Measurements from ENCODE around the gene NKAIN1.
A peak's percentile ranks its signal among the peaks of the same experiment; 100 is the strongest.

DNA sequence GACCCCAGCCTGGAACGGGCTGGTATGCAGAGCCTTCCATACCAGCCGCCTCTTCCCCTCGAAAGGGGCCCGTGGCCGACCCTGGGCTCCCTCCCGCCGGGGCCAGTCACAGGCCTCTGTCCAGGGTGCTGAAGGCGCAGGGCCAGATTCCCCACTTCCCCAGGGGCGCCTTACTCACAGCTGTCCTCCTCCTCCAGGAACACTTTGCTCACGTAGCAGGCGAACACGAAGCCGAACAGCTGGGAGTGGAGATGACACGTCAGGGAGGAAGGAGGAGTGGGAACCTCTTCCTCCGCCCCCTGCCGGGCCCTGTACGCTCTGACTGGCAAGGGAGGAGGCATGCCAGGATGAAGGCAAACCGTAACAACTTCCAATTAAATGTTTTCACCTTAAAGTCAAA, 57.3 kb downstream of the NKAIN1 start:
- TF ChIP-seq, protein P1, sequence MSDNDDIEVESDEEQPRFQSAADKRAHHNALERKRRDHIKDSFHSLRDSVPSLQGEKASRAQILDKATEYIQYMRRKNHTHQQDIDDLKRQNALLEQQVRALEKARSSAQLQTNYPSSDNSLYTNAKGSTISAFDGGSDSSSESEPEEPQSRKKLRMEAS (IDR thresholded peaks at IDR 0.05) = peak; percentile 58; the same call in 1 of the 2 replicates
- TF ChIP-seq EP300 (IDR thresholded peaks at IDR 0.05; ENCODE audit: borderline replicate concordance) (no peak), TAF1 (IDR thresholded peaks at IDR 0.05; ENCODE audit: low read depth) (no peak), TCF12 (IDR thresholded peaks at IDR 0.05; ENCODE audit: low read depth) (no peak), YY1 (IDR thresholded peaks at IDR 0.05; ENCODE audit: low read depth) (no peak), NFIC (IDR thresholded peaks at IDR 0.05) (no peak; the same call in 1 of the 2 replicates), CEBPB (IDR thresholded peaks at IDR 0.05) (no peak), RAD21 (IDR thresholded peaks at IDR 0.05; ENCODE audit: low read depth) (no peak; the same call in 1 of the 2 replicates), TEAD4 (IDR thresholded peaks at IDR 0.05) (peak; percentile 29; the same call in 1 of the 2 replicates), CREB1 (IDR thresholded peaks at IDR 0.05; ENCODE audit: low read depth) (no peak), FOXM1 (IDR thresholded peaks at IDR 0.05; ENCODE audit: borderline replicate concordance, low read depth) (no peak)
- TF ChIP-seq, protein P2, sequence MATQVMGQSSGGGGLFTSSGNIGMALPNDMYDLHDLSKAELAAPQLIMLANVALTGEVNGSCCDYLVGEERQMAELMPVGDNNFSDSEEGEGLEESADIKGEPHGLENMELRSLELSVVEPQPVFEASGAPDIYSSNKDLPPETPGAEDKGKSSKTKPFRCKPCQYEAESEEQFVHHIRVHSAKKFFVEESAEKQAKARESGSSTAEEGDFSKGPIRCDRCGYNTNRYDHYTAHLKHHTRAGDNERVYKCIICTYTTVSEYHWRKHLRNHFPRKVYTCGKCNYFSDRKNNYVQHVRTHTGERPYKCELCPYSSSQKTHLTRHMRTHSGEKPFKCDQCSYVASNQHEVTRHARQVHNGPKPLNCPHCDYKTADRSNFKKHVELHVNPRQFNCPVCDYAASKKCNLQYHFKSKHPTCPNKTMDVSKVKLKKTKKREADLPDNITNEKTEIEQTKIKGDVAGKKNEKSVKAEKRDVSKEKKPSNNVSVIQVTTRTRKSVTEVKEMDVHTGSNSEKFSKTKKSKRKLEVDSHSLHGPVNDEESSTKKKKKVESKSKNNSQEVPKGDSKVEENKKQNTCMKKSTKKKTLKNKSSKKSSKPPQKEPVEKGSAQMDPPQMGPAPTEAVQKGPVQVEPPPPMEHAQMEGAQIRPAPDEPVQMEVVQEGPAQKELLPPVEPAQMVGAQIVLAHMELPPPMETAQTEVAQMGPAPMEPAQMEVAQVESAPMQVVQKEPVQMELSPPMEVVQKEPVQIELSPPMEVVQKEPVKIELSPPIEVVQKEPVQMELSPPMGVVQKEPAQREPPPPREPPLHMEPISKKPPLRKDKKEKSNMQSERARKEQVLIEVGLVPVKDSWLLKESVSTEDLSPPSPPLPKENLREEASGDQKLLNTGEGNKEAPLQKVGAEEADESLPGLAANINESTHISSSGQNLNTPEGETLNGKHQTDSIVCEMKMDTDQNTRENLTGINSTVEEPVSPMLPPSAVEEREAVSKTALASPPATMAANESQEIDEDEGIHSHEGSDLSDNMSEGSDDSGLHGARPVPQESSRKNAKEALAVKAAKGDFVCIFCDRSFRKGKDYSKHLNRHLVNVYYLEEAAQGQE (IDR thresholded peaks at IDR 0.05; ENCODE audit: low read depth) = peak; percentile 99
- TF ChIP-seq, protein P3, sequence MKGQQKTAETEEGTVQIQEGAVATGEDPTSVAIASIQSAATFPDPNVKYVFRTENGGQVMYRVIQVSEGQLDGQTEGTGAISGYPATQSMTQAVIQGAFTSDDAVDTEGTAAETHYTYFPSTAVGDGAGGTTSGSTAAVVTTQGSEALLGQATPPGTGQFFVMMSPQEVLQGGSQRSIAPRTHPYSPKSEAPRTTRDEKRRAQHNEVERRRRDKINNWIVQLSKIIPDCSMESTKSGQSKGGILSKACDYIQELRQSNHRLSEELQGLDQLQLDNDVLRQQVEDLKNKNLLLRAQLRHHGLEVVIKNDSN (IDR thresholded peaks at IDR 0.05) = 0 out of 2 replicates have a peak, but pooled peaks have one; percentile 10

Data from Ishikawa (cell line).